Activated effector memory CD4-positive, alpha-beta T cell treated with Interleukin-2 at 50 U/mL for 16 hours (primary cell): ENCODE measurements around the gene KLHL8.
"Not testable (repeated sequence)": the region's sequence is repeated elsewhere in the genome, so short reads cannot be mapped to it uniquely, and the experiment has no call there.

Experiments used
- DNase-seq: peaks from one replicate; pipeline ENCODE4 v3.0.0-alpha.2; 2020

Gene KLHL8

DNA sequence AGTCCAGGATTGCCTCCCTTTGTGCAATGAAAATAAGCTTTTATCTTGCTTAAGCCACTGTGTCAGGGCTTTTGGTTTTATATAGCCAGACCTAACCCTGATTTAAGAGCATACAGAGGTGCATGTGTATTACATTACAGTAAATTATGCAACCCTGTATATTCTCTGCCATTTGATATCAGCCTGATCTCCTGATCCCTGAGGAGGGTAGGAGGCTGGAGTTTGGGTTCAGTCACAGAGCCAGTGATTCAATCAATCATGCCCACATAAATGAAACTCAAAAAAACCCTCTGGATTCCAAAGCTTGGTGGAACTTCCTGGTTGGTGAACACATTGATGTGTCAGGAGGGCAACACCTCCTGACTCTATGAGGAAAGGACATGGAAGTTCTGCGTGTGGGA lies 7.3 kb upstream of the KLHL8 start:
- DNase-seq, result no peak

DNA sequence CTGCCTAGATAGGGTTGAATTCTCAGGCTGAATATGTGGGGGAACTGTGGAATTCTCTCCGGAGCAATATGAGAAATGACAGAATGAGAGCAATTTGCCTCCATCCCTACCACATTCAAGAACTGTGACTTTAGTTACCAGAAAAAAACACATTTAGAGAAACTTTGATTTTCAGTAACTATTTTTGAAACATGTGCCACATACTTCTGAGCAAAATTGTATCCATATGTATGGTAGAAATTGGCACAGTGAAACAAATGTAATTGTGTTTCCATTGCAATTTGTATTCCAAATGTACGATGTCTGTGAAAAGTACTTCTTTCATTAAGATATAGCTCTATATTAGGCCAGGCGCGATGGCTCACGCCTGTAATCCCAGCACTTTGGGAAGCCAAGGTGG lies 5.5 kb upstream of the KLHL8 start:
- DNase-seq, result no peak

- DNase-seq, result no peak
These were observed 3.9 kb upstream of the KLHL8 start for GRCh38 chr4:87224141-87224923.

GRCh38 chr4:87219632-87220093 lies 755 bp downstream of the KLHL8 start:
- DNase-seq, result no peak

DNA sequence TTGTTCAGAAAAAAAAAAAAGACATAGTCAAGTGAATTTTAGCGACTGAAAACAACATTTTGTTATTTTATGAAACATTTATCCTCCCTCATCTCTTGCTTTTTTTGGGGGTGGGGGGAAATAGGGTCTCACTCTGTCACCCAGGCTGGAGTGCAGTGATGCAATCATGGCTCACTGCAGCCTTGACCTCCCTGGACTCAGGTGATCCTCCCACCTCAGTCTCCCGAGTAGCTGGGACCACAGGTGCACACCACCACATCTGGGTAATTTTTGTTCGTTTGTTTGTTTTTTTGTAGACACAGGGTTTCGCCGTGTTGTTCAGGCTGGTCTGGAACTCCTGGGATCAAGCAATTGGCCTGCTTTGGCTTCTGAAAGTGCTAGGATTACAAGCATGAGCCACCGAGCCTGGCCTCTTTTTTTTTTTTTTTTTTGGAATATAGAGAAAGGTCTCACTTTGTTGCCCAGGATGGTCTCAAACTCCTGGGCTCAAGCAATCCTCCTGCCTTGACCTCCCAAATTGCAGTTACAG lies 3.1 kb downstream of the KLHL8 start:
- DNase-seq, result not testable (repeated sequence)

- DNase-seq, result no peak
These were observed 3.9 kb downstream of the KLHL8 start for GRCh38 chr4:87216469-87216868.

DNA sequence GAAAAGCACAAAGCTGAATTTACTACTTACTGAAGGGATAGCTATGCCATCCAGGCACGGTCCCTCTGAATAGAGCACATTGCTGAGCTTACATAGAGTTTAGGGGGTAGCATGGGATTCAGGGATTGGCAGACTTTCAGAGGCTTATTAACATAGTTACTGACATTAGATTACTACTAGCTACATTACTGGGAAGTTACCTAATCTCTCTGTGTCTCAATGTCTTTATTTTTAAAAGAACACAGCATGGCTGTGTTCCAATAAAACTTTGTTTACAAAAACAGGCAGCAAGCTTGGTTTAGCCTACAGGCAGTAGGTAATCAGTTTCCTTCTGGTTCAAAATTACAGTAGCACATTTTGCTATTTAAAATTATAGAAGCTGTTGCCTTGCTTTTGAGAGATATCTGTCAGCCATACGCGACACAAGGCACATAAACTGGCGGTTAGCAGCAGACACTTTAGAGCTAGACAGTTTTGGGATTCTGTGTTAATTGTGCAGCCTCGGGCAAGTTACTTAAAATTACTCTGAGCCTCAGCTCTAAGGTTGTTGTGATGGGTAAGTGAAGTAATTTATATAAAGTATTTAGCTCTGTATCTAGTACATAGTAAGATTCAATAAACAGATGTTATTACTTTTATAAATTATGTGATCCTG lies 6.9 kb downstream of the KLHL8 start:
- no peak for DNase-seq

DNA sequence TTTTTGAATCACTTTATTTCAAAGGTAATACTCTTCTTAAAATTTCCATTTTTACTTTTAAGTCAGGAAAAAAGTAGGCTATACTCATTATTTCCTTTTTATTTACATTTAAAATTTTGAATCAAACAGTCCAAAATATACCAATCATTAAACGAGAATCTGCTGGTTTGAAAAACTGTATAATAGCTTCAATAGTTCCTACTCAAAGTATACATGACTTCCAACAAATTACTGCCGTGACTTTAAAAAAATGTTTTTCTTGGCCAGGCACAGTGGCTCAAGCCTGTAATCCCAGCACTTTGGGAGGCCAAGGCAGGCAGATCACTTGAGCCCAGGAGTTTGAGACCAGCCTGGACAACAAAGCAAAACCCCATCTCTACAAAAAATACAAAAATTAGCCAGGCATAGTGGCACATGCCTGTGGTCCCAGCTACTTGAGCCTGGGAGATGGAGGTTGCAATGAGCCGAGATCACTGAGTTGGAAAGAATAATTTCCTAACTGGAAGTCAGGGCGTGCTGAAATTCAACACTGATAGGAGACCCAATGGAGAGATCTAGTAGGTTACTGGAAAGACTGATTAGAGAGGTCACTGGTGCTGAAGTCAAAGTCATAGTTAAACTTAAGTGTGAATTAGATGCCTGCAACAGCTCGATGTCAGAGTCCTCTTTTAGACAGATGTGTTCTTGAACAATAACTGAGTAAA lies 9.0 kb downstream of the KLHL8 start:
- no peak for DNase-seq

GRCh38 chr4:87209696-87210095 lies 10.7 kb downstream of the KLHL8 start:
- no peak for DNase-seq

GRCh38 chr4:87209182-87209581 lies 11.2 kb downstream of the KLHL8 start:
- DNase-seq, result no peak

DNA sequence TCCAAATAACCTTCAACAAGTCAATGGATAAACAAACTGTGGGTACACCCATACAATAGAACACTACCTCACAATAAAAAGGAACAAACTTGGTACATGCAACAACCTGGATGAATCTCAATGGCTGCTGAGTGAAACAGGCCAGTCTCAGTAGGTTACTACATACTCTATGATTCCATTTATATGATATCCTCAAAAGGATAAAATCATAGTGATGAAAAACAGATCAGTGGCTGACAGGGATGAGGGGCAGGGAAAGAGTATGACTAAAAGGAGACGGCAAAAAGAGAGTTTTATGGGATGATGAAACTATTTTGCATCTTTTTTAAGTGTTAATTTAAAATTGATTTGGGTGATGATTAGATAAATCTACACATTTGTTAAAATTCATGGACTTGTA lies 15.9 kb downstream of the KLHL8 start:
- DNase-seq, result no peak

DNA sequence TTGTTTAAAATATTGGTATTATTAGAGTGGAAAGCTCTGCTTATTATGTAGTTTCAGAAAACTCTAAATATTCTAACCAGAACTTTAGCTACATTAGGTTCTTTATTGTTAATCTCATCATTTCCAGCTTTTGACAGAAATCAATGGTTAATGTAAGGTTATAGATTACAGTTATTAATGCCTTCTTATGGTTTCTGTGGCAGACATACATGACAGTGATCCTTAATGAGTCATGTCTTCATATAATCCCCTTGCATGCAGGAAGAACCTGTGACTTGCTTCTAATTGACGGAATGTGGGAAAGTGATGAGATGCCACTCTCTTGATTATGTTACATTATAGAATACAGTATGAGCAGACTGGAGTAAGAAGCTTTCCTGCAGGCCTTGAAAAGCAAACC lies 23.5 kb downstream of the KLHL8 start:
- no peak for DNase-seq

DNA sequence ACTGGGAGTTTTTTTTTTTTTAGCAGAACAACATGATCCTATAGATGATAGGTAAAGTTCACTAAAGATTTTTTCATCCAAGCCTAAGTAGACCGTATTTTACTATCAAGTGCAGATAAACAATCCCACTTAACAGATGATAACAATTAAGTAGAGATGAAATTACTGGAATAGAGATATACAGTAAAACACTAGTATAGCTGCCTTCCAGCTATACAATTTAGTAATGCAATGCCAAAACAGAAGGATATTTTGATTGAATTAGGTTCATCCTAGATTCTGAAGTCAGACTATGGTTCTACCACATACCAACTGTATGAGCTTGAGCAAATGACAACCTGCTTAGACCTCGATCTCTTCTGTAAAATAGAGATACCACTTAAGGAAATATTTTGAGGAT lies 24.3 kb downstream of the KLHL8 start:
- DNase-seq, result no peak

DNA sequence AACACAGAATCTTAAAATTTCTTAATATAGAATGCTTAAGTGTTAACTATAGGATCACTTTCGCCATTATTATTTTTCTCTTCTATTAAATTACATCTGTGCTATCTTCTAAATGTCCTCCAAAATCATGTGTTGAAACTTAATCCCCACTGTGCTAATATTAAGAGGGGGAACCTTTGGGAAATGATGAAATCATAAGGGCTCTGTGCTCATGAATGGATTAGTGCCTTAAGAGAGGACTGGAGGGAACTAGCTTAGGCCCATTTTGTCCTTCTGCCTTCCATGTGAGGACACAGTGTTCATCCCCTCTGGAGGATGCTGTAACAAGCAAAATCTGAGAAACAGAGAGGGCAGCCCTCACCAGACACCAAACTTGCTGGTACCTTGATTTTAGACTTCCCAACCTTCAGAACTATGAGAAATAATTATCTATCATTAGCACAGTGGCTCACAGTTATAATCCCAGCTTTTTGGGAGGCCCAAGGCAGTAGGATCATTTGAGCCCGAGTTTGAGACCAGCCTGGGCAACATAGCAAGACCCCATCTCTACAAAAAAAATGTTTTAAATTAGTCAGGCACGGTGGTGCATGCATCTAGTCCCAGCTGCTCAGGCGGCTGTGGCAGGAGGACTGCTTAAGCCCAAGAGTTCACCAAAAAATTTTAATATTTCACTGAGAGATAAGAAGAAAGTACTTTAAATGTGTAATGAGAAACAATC lies 26.3 kb downstream of the KLHL8 start:
- DNase-seq, result no peak

DNA sequence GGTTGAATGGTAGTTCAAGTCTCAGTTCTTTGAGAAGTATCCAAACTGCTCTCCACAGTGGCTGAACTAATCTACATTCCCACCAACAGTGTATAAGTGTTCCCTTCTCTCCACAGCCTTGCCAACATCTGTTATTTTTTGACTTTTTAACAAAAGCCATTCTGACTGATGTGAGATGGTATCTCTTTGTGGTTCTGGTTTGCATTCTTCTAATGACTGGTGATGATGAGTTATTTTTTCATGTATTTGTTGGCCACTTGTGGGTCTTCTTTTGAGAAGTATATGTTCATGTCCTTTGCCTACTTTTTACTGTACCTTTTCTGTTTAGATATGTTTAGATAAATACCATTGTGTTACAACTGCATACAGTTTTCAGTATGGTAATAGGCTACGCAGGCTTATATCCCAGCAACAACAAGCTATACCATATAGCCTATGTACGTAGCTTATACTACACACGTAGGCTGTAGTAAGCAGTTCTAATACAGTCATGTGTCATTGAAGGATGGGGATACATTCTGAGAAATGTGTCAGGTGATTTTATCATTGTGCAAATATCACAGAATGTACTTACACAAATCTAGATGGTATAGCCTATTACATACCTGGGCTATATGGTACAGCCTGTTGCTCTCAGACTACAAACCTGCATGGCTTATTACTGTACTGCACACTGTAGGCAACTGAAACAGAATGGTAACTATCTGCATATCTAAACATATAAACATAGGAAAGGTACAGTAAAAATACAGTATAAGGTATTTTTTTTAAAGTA lies 28.1 kb downstream of the KLHL8 start:
- DNase-seq, result no peak

DNA sequence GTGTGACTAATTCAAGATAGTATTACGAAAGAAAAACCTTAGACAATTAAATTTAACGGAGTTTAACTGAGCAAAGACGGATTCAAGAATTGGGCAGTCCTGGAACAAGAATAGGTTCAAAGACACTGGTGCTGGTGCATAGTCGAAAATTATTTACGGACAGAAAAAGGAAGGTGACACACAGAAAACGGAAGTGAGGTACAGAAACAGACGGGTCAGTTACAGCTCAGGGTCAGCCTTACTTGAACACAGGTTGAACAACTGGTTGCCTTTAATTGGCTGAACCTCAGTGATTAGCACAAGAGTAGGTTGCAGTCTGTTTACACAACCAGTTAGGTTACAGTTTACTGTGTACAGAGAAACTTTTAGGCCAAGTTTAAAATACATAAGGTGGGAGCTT lies 31.5 kb downstream of the KLHL8 start:
- no peak for DNase-seq

DNA sequence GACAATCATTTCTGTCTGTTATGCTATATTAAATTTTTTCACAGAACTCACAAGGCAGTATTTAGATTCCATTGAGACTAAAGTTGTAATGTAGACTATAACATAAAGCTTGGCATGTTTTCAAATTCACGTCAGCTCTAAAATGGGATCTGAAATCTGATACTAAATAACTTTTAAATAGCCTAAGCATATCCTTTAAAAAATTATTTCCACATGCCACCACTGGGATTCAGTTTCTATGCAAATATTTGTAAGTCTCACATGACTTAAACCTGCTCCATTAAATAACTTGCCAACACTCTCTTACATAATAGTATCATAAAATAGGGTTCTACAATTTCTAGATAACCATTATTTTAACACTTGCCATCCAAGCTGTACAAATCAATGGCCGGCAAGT lies 32.4 kb downstream of the KLHL8 start:
- no peak for DNase-seq

GRCh38 chr4:87185146-87185870 lies 35.1 kb downstream of the KLHL8 start:
- no peak for DNase-seq

DNA sequence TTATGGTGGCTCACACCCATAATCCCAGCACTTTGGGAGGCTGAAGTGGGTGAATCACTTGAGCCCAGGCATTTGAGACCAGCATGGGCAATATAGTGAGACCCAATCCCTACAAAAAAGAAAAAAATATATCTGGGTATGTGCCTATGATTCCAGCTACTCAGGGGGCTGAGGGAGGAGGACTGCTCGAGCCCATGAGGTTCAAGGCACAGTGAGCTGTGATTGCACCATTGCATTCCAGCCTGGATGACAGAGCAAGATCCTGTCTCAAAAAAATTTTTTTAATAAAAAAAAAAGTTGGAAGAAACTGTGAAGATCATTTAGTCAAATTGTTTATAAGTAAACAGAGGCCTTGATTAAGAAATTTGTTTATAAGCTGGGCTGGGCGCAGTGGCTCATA lies 39.7 kb downstream of the KLHL8 start:
- no peak for DNase-seq

DNA sequence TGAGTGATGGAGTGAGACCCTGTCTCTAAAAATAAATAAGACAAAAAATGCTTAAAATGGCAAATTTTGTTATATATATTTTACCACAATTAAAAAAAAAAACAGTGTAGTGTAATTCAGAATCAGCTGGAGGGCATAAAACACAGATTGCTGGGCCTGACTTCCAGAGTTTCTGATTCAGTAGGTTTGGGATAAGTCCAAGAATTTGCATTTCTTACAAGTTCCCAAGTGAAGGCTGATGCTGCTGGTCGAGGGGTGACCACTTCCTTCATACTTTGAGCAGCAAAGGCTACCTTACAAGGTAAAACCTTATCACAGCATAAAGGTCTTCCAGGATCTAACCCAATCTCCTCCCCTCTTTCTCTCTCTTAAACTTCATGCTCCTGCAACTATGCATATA lies 40.7 kb downstream of the KLHL8 start:
- no peak for DNase-seq

GRCh38 chr4:87174672-87175071 lies 45.7 kb downstream of the KLHL8 start:
- no peak for DNase-seq

- no peak for DNase-seq
These were observed 48.5 kb downstream of the KLHL8 start for GRCh38 chr4:87171944-87172343.
